ENCODE results near the gene CBX4.

GRCh38 chr17:79790805-79791734, 48.2 kb downstream of the CBX4 start:
- TF ChIP-seq CTCF (IDR thresholded peaks at IDR 0.05) (no peak), EP300 (IDR thresholded peaks at IDR 0.05) (no peak)

All from gastroesophageal sphincter (tissue), 3 donors.